H1 (cell line): ENCODE measurements around the gene JAKMIP1. TPM values are rescaled to one million over a fixed set of nuclear protein-coding genes. Genes with fewer than 3 reads are reported as not detected.

Source experiments
- CTCF ChIA-PET: fragments of 300-600 bp; sonication (Branson Sonifier 250); formaldehyde crosslinking; loops from one replicate; lab custom pipeline; 2021; ENCODE audit not compliant: partially characterized antibody; lab: Charles Lee
- POLR2A ChIA-PET: fragments of 300-600 bp; sonication (Branson Sonifier 250); formaldehyde crosslinking; loops from one replicate; lab custom pipeline; 2021; ENCODE audit warnings: inconsistent platforms; ENCODE audit not compliant: partially characterized antibody; lab: Charles Lee
- DNase-seq, 2 experiments: peaks; one replicate each; pipeline versions ENCODE4 v3.0.0 to v3.0.0-alpha.2; 2010 to 2022; ENCODE audit warnings: low spot score in 2 of 2, low read depth in 1 of 2, mixed read lengths in 1 of 2
- FAIRE-seq: peaks from 2 replicates; lab custom pipeline; 2011; peaks lifted over from hg19 to GRCh38; lab: Jason Lieb, UNC
- H2AFZ ChIP-seq: 2 replicates; pipeline ENCODE4 v1.8.1; 2012; ENCODE audit warnings: low read length, inconsistent platforms
- H2AK5ac ChIP-seq: 2 replicates; pipeline ENCODE4 v1.6.1; 2013; ENCODE audit warnings: low read depth, low read length
- H2BK120ac ChIP-seq: replicated peaks from 2 replicates; pipeline ENCODE3; 2013; ENCODE audit warnings: low read depth, low read length, inconsistent platforms
- H2BK12ac ChIP-seq: 2 replicates; pipeline ENCODE4 v1.6.1; 2013; ENCODE audit warnings: low read depth, low read length
- H2BK15ac ChIP-seq: 2 replicates; pipeline ENCODE4 v1.6.1; 2013; ENCODE audit warnings: low read length
- H2BK20ac ChIP-seq: 2 replicates; pipeline ENCODE4 v1.6.1; 2013; ENCODE audit warnings: low read length
- H2BK5ac ChIP-seq: 2 replicates; pipeline ENCODE4 v1.6.1; 2013; ENCODE audit warnings: low read depth, low read length
- H3K14ac ChIP-seq: 2 replicates; pipeline ENCODE4 v1.6.1; 2013; ENCODE audit warnings: inconsistent platforms; ENCODE audit not compliant: insufficient read length
- H3K18ac ChIP-seq: 2 replicates; pipeline ENCODE4 v1.6.1; 2013; ENCODE audit warnings: low read length; ENCODE audit errors: extremely low read depth
- H3K23ac ChIP-seq: 2 replicates; pipeline ENCODE4 v1.6.1; 2013; ENCODE audit warnings: inconsistent platforms; ENCODE audit not compliant: insufficient read length
- H3K23me2 ChIP-seq: 2 replicates; pipeline ENCODE4 v1.6.1; 2013; ENCODE audit warnings: low read depth, low read length
- H3K27ac ChIP-seq: 2 replicates; pipeline ENCODE4 v1.6.1; 2011; ENCODE audit warnings: low read depth, low read length, inconsistent platforms
- H3K27me3 ChIP-seq, 4 experiments: replicated peaks in 1 of 4; 1 replicate in 1 of 4; 2 replicates in 3 of 4; pipeline versions ENCODE4 v1.6.1 to v1.8.1; 2011 to 2013; ENCODE audit warnings: low read length in 3 of 4, mild to moderate bottlenecking in 3 of 4, inconsistent platforms in 2 of 4, mixed read lengths in 2 of 4, moderate library complexity in 1 of 4; ENCODE audit not compliant: control insufficient read depth in 3 of 4, insufficient read depth in 3 of 4; ENCODE audit errors: extremely low read depth in 1 of 4
- H3K36me3 ChIP-seq, 4 experiments: 2 replicates each; pipeline versions ENCODE4 v1.6.1 to v1.8.1; 2011 to 2013; ENCODE audit warnings: mild to moderate bottlenecking in 4 of 4, low read length in 3 of 4, moderate library complexity in 2 of 4, control low read depth in 1 of 4, inconsistent platforms in 1 of 4; ENCODE audit not compliant: insufficient read depth in 4 of 4, control insufficient read depth in 2 of 4
- H3K4ac ChIP-seq: replicated peaks from 2 replicates; pipeline ENCODE3; 2013; ENCODE audit warnings: low read length, low read depth, mixed read lengths, inconsistent platforms; ENCODE audit not compliant: insufficient read length
- H3K4me1 ChIP-seq, 4 experiments: replicated peaks in 1 of 4; 1 replicate in 1 of 4; 2 replicates in 3 of 4; pipeline versions ENCODE4 v1.6.1 to v1.8.1; 2011 to 2013; ENCODE audit warnings: low read length in 3 of 4, inconsistent platforms in 2 of 4, mixed read lengths in 1 of 4; ENCODE audit not compliant: insufficient read depth in 4 of 4, control insufficient read depth in 3 of 4
- H3K4me2 ChIP-seq, 2 experiments: 2 replicates each; pipeline versions ENCODE4 v1.6.1 to v1.8.1; 2011 to 2013; ENCODE audit warnings: low read depth in 2 of 2, low read length in 2 of 2, control low read depth in 1 of 2, inconsistent platforms in 1 of 2, mild to moderate bottlenecking in 1 of 2; ENCODE audit not compliant: insufficient read depth in 1 of 2
- H3K4me3 ChIP-seq, 4 experiments: fragments of 200-600, 300-600 bp in 1 of 4; sonication (generic), shearing (Covaris generic), sonication (Bioruptor Twin) in 1 of 4; 2 replicates each; pipeline versions ENCODE4 v1.5.1 to v1.8.1; 2011 to 2016; ENCODE audit warnings: low read length in 4 of 4, low read depth in 3 of 4, control low read depth in 2 of 4, inconsistent platforms in 2 of 4, mild to moderate bottlenecking in 2 of 4, mixed read lengths in 1 of 4, moderate library complexity in 1 of 4; ENCODE audit not compliant: insufficient read depth in 2 of 4; ENCODE audit errors: extremely low read depth in 1 of 4
- H3K56ac ChIP-seq: replicated peaks from 2 replicates; pipeline ENCODE3; 2013; ENCODE audit warnings: low read depth, mild to moderate bottlenecking, mixed read lengths, low read length, inconsistent platforms; ENCODE audit not compliant: insufficient read length
- H3K79me1 ChIP-seq: 2 replicates; pipeline ENCODE4 v1.6.1; 2013; ENCODE audit warnings: low read depth, low read length, control low read depth
- H3K79me2 ChIP-seq, 2 experiments: 2 replicates each; pipeline versions ENCODE4 v1.6.1 to v1.8.1; 2012 to 2013; ENCODE audit warnings: low read length in 2 of 2, mild to moderate bottlenecking in 2 of 2, inconsistent platforms in 1 of 2; ENCODE audit not compliant: insufficient read depth in 2 of 2, control insufficient read depth in 1 of 2
- H3K9ac ChIP-seq, 4 experiments: replicated peaks in 1 of 4; 1 replicate in 1 of 4; 2 replicates in 3 of 4; pipeline versions ENCODE4 v1.6.1 to v1.8.1; 2011 to 2013; ENCODE audit warnings: low read depth in 3 of 4, low read length in 3 of 4, control low read depth in 2 of 4, mild to moderate bottlenecking in 2 of 4, moderate library complexity in 2 of 4, inconsistent platforms in 1 of 4; ENCODE audit errors: extremely low read depth in 1 of 4
- H3K9me3 ChIP-seq, 2 experiments: 2 replicates each; pipeline versions ENCODE4 v1.6.1 to v1.8.1; 2012 to 2013; ENCODE audit warnings: mild to moderate bottlenecking in 2 of 2, moderate library complexity in 2 of 2, control low read depth in 1 of 2, inconsistent platforms in 1 of 2, low read depth in 1 of 2, low read length in 1 of 2, mixed read lengths in 1 of 2; ENCODE audit not compliant: insufficient read depth in 2 of 2
- H4K20me1 ChIP-seq, 2 experiments: replicated peaks in 1 of 2; 2 replicates each; pipeline versions ENCODE3 to v1.8.1; 2011 to 2013; ENCODE audit warnings: inconsistent platforms in 2 of 2, low read length in 2 of 2, mild to moderate bottlenecking in 1 of 2; ENCODE audit not compliant: insufficient read depth in 2 of 2, control insufficient read depth in 1 of 2
- H4K5ac ChIP-seq: 2 replicates; pipeline ENCODE4 v1.6.1; 2013; ENCODE audit warnings: low read length, low read depth, mixed read lengths, inconsistent platforms; ENCODE audit not compliant: insufficient read length
- H4K8ac ChIP-seq: 2 replicates; pipeline ENCODE4 v1.8.0; 2013; ENCODE audit warnings: mild to moderate bottlenecking, moderate library complexity, low read length, inconsistent platforms; ENCODE audit not compliant: insufficient read depth; ENCODE audit errors: extremely low read depth
- H4K91ac ChIP-seq: replicated peaks from 2 replicates; pipeline ENCODE3; 2013; ENCODE audit warnings: low read length, mixed read lengths, inconsistent platforms; ENCODE audit not compliant: insufficient read length
- GABPA ChIP-seq: IDR thresholded peaks from 2 replicates; pipeline ENCODE4 v1.6.1; 2011; ENCODE audit warnings: mild to moderate bottlenecking, low read length, moderate library complexity, borderline replicate concordance; ENCODE audit not compliant: insufficient read depth
- KDM5A ChIP-seq: fragments of 200-600 bp; IDR thresholded peaks from 2 replicates; pipeline ENCODE4 v1.7.1; 2012; ENCODE audit warnings: mild to moderate bottlenecking, low read length, inconsistent platforms, mixed read lengths
- PHF8 ChIP-seq: fragments of 200-600 bp; sonication (generic); conservative IDR thresholded peaks from 2 replicates; pipeline ENCODE4 v1.7.1; 2012; ENCODE audit warnings: low read depth, mild to moderate bottlenecking, inconsistent platforms, low read length, moderate library complexity
- RNF2 ChIP-seq: fragments of 200-900, 300-1000 bp; sonication (generic); IDR thresholded peaks from 2 replicates; pipeline ENCODE4 v1.7.1; 2016; ENCODE audit warnings: borderline replicate concordance, low read depth, mild to moderate bottlenecking, antibody characterized with exemption, low read length; ENCODE audit not compliant: poor library complexity, severe bottlenecking; ENCODE audit errors: missing control alignments
- TAF7 ChIP-seq: optimal IDR thresholded peaks from 2 replicates; pipeline ENCODE3; 2011; ENCODE audit warnings: low read depth, mild to moderate bottlenecking, inconsistent platforms, low read length, moderate library complexity, borderline replicate concordance
- TEAD4 ChIP-seq: IDR thresholded peaks from 2 replicates; pipeline ENCODE4 v1.6.1; 2012; ENCODE audit warnings: low read depth, low read length, inconsistent platforms, mixed read lengths
- WGBS, 2 experiments: shearing (Covaris generic) in 1 of 2; methylation state at CpG; one replicate each; pipeline versions ENCODE4 v1.1.6 to v1.1.7; 2013 to 2015; ENCODE audit warnings: low lambda C conversion rate in 2 of 2, mixed read lengths in 2 of 2, inconsistent platforms in 1 of 2, low coverage in 1 of 2, missing lambda C conversion rate in 1 of 2; ENCODE audit not compliant: insufficient replicate concordance in 2 of 2, insufficient coverage in 1 of 2, insufficient read length in 1 of 2; ENCODE audit errors: extremely low coverage in 1 of 2, missing lambda C conversion rate in 1 of 2; 5-methylcytosine and 5-hydroxymethylcytosine counted together
- polyA plus RNA-seq, 7 experiments: library from polyadenylated mRNA; depleted of rRNA in 3 of 7; stranded (reverse) in 5 of 7; unstranded in 2 of 7; fragments of >200 nt in 5 of 7; fragments of 200-250 nt in 2 of 7; gene quantifications; 1 replicate in 5 of 7; 2 replicates in 1 of 7; 4 replicates in 1 of 7; pipeline versions ENCODE4 v1.2.1 to v1.2.3, GENCODE V29; 2011 to 2013; ENCODE audit warnings: missing spikeins in 2 of 7, mixed read lengths in 2 of 7
- total RNA-seq: library from RNA; stranded (reverse); fragmentation: NEBNext Ultra II Directional; extraction: Animal tissue kit (Norgen Biotek cat#: 25700); gene quantifications from 2 replicates; pipeline ENCODE4 v1.2.1, GENCODE V29; 2021
- TF ChIP-seq, protein P1 (sequence below): IDR thresholded peaks from 2 replicates; pipeline ENCODE4 v1.6.1; 2012; ENCODE audit warnings: inconsistent platforms

The JAKMIP1 gene
- total and polyA plus RNA-seq, 2 of the 8 experiments (the other 6 are each of a cell fraction or from before 2014, with no cell fraction given), result 2.5 to 4.4 TPM

DNA sequence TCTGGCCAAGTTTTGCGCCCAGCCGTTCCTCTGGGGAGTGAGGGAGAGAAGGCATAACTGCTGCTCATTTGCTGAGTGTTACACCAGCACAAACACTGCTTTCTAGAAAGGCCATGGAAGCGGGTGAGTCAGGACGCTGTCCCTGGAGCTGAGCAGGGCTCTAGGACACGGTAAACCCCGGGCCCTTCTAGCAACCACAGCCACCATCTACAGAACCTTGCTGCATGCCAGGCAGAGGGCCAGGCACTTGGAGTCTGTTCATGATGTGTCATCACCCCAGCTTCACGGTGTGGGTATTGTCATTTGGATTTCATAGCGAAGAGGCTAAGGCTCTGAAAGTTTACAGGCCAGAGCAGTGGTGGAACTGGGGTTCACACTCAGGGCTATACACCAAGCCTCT, 150.4 kb downstream of the JAKMIP1 start:
- Histone ChIP-seq H4K91ac (peak overlapping the region; percentile 46), H3K36me3 (no peaks in the 10 kb centered on the region), H3K79me1 (no peaks in the 10 kb centered on the region)
- TF ChIP-seq KDM5A (no peak), RNF2 (no peak), PHF8 (no peak), TEAD4 (no peak), GABPA (no peak), TAF7 (no peak)
- TF ChIP-seq, protein P1, sequence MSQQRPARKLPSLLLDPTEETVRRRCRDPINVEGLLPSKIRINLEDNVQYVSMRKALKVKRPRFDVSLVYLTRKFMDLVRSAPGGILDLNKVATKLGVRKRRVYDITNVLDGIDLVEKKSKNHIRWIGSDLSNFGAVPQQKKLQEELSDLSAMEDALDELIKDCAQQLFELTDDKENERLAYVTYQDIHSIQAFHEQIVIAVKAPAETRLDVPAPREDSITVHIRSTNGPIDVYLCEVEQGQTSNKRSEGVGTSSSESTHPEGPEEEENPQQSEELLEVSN, result no peak
- TF ChIP-seq, all 59 proteins: peak for 0
- H2BK20ac ChIP-seq, result no peak overlapping the region
- no peak overlapping the region for H3K4me2 ChIP-seq
- H2BK12ac ChIP-seq, result no peak overlapping the region
- H3K23ac ChIP-seq, result no peak overlapping the region
- peaks cover 2 to 4% of the 10 kb centered on the region in 2 experiments for H4K20me1 ChIP-seq
- no peak overlapping the region for H3K4ac ChIP-seq
- H3K4me3 ChIP-seq, result no peak overlapping the region
- no peak overlapping the region for H2BK5ac ChIP-seq
- DNase-seq (no peak), FAIRE-seq (no peak)
- no peak overlapping the region for H3K18ac ChIP-seq
- H3K23me2 ChIP-seq, result no peaks in the 10 kb centered on the region
- no peak overlapping the region for H2AFZ ChIP-seq
- H2BK15ac ChIP-seq, result no peak overlapping the region
- H2AK5ac ChIP-seq, result no peak overlapping the region
- POLR2A ChIA-PET, result no interaction called here
- H3K27ac ChIP-seq, result no peak overlapping the region
- H3K56ac ChIP-seq, result no peak overlapping the region
- CTCF ChIA-PET, result interaction anchor here (1.2 to 1.5 kb wide), 3 partner anchors 30 to 51 kb away, joined by 3 to 4 read pairs (median 3); no protein-coding TSS in a partner anchor
- H3K9me3 ChIP-seq, result no peaks in the 10 kb centered on the region
- no peaks in the 10 kb centered on the region; a peak in 2 of 7 replicates for H3K27me3 ChIP-seq
- no peak overlapping the region for H3K14ac ChIP-seq
- no peaks in the 10 kb centered on the region; a peak in 1 of 7 replicates for H3K4me1 ChIP-seq
- no peak overlapping the region for H2BK120ac ChIP-seq
- WGBS, 2 experiments, result 95% methylated on average over 8 of the region's 8 CpGs; no CpG with 5 or more reads in 1 of the 2 experiments
- H4K5ac ChIP-seq, result no peak overlapping the region
- H4K8ac ChIP-seq, result no peak overlapping the region
- no peaks in the 10 kb centered on the region for H3K79me2 ChIP-seq
- no peak overlapping the region for H3K9ac ChIP-seq
